ENCODE results near the gene ARHGAP18.

DNA sequence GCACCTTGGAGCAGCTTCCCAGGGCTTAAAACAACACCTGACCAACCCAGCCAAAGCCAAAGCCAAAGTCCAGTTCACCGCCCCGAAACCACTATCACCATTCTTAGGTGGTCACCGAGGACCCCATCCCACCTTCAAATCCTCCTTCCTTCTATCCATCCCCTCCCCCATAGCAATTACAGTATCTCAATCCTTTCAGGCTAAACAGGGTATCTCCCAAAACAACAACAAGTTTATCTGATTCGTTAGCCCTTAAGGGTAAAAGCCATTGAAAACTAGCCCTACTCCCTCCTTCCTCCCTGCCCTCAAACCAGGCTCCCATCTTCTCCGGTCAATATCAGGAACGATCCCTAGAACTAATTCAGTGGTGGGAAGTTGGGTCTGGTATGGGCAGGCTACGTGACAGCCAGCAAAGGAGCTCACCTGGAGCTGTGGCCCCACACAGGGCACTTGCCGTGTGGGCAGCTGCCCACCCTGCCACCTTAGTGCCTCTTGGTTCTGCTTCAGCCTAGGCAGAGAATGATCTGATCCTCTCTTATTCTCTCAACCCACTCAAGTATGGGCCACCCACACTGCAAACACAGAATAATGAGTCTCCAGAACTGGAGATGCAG, 2.0 kb downstream of the ARHGAP18 start:
- TF ChIP-seq, protein P1, sequence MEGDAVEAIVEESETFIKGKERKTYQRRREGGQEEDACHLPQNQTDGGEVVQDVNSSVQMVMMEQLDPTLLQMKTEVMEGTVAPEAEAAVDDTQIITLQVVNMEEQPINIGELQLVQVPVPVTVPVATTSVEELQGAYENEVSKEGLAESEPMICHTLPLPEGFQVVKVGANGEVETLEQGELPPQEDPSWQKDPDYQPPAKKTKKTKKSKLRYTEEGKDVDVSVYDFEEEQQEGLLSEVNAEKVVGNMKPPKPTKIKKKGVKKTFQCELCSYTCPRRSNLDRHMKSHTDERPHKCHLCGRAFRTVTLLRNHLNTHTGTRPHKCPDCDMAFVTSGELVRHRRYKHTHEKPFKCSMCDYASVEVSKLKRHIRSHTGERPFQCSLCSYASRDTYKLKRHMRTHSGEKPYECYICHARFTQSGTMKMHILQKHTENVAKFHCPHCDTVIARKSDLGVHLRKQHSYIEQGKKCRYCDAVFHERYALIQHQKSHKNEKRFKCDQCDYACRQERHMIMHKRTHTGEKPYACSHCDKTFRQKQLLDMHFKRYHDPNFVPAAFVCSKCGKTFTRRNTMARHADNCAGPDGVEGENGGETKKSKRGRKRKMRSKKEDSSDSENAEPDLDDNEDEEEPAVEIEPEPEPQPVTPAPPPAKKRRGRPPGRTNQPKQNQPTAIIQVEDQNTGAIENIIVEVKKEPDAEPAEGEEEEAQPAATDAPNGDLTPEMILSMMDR (IDR thresholded peaks at IDR 0.05; ENCODE audit: low read depth, low read length, missing input control): no peak
- TF ChIP-seq HNF4A (conservative IDR thresholded peaks at IDR 0.05) (no peak), EGR1 (IDR thresholded peaks at IDR 0.05; ENCODE audit: low read depth in 2 of 2) (no peak), RAD21 (IDR thresholded peaks at IDR 0.05) (no peak), GABPA (IDR thresholded peaks at IDR 0.05 in 1 of 2, conservative IDR thresholded peaks at IDR 0.05 in 1 of 2) (no peak), YY1 (IDR thresholded peaks at IDR 0.05) (no peak), JUND (IDR thresholded peaks at IDR 0.05) (no peak)
- TF ChIP-seq, protein P2, sequence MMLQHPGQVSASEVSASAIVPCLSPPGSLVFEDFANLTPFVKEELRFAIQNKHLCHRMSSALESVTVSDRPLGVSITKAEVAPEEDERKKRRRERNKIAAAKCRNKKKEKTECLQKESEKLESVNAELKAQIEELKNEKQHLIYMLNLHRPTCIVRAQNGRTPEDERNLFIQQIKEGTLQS (IDR thresholded peaks at IDR 0.05): no peak
- TF ChIP-seq, protein P3, sequence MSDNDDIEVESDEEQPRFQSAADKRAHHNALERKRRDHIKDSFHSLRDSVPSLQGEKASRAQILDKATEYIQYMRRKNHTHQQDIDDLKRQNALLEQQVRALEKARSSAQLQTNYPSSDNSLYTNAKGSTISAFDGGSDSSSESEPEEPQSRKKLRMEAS (IDR thresholded peaks at IDR 0.05): no peak
- TF ChIP-seq, protein P4, sequence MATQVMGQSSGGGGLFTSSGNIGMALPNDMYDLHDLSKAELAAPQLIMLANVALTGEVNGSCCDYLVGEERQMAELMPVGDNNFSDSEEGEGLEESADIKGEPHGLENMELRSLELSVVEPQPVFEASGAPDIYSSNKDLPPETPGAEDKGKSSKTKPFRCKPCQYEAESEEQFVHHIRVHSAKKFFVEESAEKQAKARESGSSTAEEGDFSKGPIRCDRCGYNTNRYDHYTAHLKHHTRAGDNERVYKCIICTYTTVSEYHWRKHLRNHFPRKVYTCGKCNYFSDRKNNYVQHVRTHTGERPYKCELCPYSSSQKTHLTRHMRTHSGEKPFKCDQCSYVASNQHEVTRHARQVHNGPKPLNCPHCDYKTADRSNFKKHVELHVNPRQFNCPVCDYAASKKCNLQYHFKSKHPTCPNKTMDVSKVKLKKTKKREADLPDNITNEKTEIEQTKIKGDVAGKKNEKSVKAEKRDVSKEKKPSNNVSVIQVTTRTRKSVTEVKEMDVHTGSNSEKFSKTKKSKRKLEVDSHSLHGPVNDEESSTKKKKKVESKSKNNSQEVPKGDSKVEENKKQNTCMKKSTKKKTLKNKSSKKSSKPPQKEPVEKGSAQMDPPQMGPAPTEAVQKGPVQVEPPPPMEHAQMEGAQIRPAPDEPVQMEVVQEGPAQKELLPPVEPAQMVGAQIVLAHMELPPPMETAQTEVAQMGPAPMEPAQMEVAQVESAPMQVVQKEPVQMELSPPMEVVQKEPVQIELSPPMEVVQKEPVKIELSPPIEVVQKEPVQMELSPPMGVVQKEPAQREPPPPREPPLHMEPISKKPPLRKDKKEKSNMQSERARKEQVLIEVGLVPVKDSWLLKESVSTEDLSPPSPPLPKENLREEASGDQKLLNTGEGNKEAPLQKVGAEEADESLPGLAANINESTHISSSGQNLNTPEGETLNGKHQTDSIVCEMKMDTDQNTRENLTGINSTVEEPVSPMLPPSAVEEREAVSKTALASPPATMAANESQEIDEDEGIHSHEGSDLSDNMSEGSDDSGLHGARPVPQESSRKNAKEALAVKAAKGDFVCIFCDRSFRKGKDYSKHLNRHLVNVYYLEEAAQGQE (IDR thresholded peaks at IDR 0.05): no peak

Data from liver (tissue), 3 donors.